ENCODE measurements around the gene ASMTL.
"Not testable (repeated sequence)": the region's sequence is repeated elsewhere in the genome, so short reads cannot be mapped to it uniquely, and the experiment has no call there.

ASMTL gene

GRCh38 chrX:1453951-1454785 is 1.5 kb upstream of the ASMTL start:
- no peak for DNase-seq

- no peak for DNase-seq
Observed at GRCh38 chrX:1453395-1453783, 680 bp upstream of the ASMTL start.

GRCh38 chrX:1451661-1452515 is 821 bp downstream of the ASMTL start:
- no peak for DNase-seq

GRCh38 chrX:1451251-1451660 is 1.5 kb downstream of the ASMTL start:
- no peak for DNase-seq

- DNase-seq: no peak
Observed at GRCh38 chrX:1450361-1451161, 2.1 kb downstream of the ASMTL start.

- DNase-seq: no peak
Observed at GRCh38 chrX:1449823-1450149, 2.9 kb downstream of the ASMTL start.

GRCh38 chrX:1449036-1449822 is 3.5 kb downstream of the ASMTL start:
- DNase-seq: no peak

- not testable (repeated sequence) for DNase-seq
Observed at GRCh38 chrX:1448573-1449001, 4.1 kb downstream of the ASMTL start.

GRCh38 chrX:1447969-1448572 is 4.6 kb downstream of the ASMTL start:
- DNase-seq: not testable (repeated sequence)

GRCh38 chrX:1446984-1447968 is 5.4 kb downstream of the ASMTL start:
- DNase-seq: not testable (repeated sequence)

- no peak for DNase-seq
Observed at GRCh38 chrX:1444561-1445500, 7.9 kb downstream of the ASMTL start.

- no peak for DNase-seq
Observed at GRCh38 chrX:1443496-1444075, 9.1 kb downstream of the ASMTL start.

GRCh38 chrX:1442724-1443367 is 9.9 kb downstream of the ASMTL start:
- DNase-seq: no peak

GRCh38 chrX:1442016-1442665 is 10.6 kb downstream of the ASMTL start:
- no peak for DNase-seq

GRCh38 chrX:1440506-1440905 is 12.2 kb downstream of the ASMTL start:
- no peak for DNase-seq

GRCh38 chrX:1435241-1435895 is 17.3 kb downstream of the ASMTL start:
- DNase-seq: no peak

- DNase-seq: no peak
Observed at GRCh38 chrX:1434871-1435240, 17.9 kb downstream of the ASMTL start.
